NCI-H526 treated with DMSO at 0.1 percent for 48 hours (cell line): ENCODE results near the gene CIBAR2.
A peak's percentile ranks its signal among the peaks of the same experiment; 100 is the strongest.
"Not testable (repeated sequence)": the region's sequence is repeated elsewhere in the genome, so short reads cannot be mapped to it uniquely, and the experiment has no call there.

ENCODE experiments used
- DNase-seq: peaks from one replicate; lab custom pipeline; 2025; lab: John Stamatoyannopoulos, UW

The CIBAR2 gene

GRCh38 chr16:85062845-85063244 lies 49.4 kb downstream of the CIBAR2 start:
- no peak for DNase-seq

- DNase-seq = no peak
Observed at GRCh38 chr16:85062323-85062722, 49.9 kb downstream of the CIBAR2 start.

DNA sequence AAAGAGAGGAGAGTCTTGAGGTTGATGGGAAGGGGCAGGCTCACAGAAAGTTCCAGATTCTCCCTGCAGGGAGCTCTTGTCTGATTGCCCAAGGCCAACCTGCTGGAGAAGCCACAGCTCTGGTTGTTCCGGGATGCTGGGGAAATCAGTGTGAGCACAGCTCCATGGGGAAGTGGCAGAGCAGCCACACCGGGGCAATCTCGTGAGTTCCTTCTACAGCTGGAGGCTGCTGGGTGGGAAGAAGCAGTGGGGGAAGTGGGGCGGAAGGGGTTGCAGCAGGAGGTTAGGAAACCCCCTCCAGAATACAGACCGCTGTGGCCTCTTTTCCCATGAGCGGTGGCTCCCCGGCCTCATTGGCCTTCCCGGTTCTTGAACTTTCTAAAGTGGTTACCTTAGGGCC lies 50.7 kb downstream of the CIBAR2 start:
- no peak for DNase-seq

GRCh38 chr16:85058909-85059308 lies 53.4 kb downstream of the CIBAR2 start:
- no peak for DNase-seq

GRCh38 chr16:85057948-85058347 lies 54.3 kb downstream of the CIBAR2 start:
- DNase-seq = peak; percentile 57

GRCh38 chr16:85057212-85057889 lies 54.9 kb downstream of the CIBAR2 start:
- no peak for DNase-seq

DNA sequence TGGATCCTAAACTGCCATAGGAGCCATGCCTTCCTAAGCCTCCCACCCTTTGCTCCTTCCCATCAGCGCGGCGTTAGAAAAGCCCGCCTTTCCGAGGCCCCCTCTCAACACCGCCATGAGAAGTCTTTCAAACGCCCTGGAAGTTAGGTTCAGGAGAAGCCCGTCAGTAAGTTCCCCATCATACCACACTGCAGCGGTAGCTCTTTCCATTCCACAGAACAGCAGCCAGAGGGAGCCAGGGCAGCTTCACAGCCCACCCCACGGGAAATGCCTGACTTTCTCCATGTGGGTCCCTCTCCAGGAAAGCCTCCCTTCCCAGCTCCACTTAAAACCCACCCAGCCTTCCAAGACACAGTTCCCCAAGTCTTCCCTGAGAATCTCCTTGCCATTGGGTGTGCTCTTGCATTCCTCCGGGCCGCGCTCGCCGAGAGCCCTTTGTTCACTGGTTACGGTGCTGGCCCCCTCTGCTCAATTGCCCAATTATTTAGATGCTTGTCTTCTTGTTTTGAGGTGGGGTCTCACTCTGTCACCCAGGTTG lies 56.0 kb downstream of the CIBAR2 start:
- no peak for DNase-seq

DNA sequence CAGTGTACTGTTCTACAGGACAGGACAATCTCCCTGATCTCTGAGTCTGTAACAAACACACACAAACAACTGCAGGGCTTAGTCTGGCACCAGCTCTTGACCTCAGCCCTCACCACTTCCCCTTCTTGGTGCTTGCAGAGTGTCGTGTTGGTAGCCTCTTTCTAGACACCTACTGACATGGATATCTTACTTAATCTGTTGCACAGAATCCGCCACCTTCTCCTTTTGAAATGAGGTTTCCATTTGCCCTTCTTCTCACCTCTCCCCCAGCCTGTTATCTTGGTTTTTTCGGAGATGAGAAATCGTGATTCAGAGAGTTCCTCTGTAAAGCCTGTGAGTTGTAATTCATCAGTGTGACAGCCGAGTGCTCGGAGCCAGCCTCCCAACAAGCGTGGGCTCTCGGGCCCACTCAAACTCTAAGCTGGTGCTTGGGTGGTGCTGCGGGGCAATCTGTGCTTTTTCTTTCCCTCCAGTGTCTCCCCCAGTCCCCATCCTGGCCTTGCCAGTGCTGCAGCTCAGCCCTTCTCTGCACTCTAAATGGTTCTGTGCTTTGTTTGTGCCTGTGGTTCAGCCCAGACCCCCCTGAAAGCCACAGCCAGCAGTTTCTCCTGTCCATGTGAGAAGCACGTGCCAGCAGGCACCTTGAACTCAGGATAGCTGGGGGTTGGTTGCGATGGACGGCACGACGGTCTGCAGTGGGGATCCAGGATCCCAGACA lies 56.6 kb downstream of the CIBAR2 start:
- DNase-seq = no peak

DNA sequence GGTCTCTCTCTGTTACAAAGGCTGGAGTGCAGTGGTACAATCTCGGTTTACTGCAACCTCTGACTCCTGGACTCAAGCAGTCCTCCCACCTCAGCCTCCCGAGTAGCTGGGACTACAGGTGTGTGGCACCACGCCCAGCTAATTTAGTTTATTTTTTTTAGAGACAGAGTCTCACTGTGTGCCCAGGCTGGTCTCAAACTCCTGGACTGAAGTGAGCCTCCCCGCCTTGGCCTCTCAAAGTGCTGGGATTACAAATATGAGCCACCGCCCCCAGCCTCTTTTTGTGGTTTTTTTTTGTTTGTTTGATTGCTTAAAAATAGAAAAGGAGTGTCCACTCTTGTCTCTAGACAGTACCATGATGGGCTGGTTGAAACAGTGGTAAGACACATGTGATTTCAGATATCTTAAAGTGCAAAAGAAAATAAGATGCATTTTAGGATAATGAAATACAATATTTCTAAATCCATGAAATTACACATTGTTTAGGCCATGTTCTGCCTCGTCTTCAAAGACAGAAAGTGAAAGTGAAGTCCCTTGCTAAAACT lies 57.3 kb downstream of the CIBAR2 start:
- DNase-seq = no peak

DNA sequence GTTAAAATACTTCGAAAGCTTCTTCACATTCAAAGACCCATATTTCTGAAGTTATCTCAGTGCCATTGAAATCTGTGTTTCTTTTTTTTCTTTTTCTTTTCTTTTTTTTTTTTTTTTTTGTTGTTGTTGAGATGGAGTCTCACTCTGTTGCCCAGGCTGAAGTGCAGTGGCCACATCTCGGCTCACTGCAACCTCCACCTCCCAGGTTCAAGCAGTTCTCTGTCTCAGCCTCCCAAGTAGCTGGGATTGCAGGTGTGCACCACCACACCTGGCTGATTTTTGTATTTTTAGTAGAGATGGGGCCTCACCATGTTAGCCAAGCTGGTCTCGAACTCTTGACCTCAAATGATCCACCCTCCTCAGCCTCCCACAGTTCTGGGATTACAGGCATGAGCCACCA lies 58.0 kb downstream of the CIBAR2 start:
- not testable (repeated sequence) for DNase-seq

DNA sequence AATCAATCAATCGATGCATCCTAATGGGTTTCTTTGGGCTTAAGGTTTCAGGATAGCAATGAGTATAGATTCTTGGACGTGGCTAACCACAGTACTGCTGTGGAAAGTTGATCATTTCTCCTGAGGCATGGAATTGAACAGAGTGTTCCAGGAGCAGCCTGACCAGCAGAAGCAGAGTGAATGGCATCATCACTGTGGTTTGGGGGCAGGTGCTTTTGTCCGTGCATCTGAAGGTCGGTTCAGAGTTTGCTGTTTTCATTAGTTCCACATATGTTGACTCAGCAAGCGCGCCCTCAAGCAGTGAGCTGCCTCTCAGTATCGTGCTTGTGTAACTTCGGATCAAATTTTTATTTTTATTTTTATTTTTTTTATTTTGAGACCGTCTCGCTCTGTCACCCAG lies 59.7 kb downstream of the CIBAR2 start:
- no peak for DNase-seq

DNA sequence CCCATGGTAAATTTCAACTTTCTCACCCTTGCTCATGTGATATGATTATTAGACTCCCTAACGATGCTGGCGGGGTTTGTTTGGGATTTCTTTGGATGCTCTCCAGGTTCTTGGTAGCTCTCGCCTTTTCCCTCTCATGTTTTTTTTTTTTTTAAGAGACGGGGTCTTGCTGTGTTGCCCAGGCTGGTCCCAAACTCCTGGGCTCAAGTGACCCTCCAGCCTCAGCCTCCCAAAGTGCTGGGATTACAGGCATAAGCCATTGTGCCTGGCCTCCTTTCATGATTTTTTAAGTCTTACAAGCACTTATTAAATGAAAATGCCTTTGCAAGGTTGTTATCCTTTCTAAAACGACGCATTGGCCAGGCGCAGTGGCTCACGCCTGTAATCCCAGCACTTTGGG lies 60.6 kb downstream of the CIBAR2 start:
- no peak for DNase-seq

DNA sequence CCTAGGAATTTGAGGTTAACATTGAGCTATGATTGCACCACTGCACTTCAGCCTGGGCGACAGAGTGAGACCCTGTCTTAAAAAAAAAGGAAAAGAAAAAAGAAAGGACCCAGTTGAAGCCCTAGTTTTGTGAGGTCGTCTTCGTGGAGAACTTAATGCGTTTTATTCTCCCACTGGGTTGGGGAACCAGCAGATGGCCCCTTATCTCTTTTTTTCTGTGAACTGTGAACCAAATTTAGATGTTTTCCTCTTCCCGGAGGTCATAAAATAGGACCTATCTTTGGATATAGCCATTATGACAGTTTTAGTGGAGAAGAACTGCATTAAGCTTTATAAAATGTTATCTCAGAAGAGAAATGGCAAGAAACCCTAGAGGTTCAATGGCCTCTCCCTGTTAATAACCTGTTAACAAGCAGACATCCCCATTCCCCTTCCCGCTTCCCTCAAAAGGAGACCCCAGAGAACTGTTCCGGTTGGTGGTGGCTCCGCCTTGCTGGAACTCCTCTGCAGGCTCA lies 61.1 kb downstream of the CIBAR2 start:
- DNase-seq = no peak

- no peak for DNase-seq
Observed at GRCh38 chr16:85049706-85050305, 62.5 kb downstream of the CIBAR2 start.

DNA sequence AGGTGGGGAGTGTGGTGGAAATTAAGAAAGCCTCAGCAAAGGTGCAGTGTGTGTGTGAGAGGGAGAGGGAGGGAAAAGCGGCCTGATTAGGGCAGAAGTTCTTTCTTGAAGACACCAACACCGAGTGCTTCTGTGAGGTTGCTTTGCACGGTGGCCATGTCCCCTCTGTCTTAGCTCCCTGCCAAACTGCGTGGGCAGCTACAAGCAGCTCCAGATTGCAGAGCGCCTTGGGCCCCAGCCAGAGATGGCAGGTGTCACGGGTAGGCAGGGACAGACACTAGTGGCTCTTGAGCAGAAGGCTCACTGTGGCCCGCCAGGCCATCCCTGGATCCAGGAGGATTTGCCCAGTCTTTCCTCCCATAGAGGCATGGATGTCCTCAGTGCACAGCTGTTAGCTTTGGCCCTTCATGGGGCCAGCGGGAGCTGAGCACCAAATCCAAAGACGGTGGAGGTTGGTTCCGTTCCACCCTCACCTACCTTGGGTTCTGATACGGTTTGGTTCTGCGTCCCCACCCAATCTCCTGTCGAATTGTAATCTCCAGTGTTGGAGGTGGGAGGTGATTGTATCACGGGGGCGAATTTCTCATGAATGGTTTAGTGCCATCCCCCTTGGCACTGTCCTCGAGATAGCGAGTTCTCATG lies 63.2 kb downstream of the CIBAR2 start:
- DNase-seq = no peak
